SK-N-MC (cell line): Measurements from ENCODE around the gene BFSP2.

Experiments used
- EZH2 ChIP-seq: fragments of 200-600 bp; sonication (generic); IDR thresholded peaks from one replicate; pipeline ENCODE4 v1.6.1; 2017; ENCODE audit warnings: antibody characterized with exemption
- POLR2AphosphoS5 ChIP-seq: IDR thresholded peaks from 2 replicates; pipeline ENCODE4 v1.6.1; 2012; ENCODE audit warnings: mild to moderate bottlenecking, low read depth, low read length, borderline replicate concordance

- TF ChIP-seq EZH2 (no peak), POLR2AphosphoS5 (no peak)
Observed at GRCh38 chr3:133457465-133458067, 57.7 kb downstream of the BFSP2 start.
